Fibroblast of pulmonary artery (primary cell): ENCODE data around the gene SLC25A26.

Experiments
- DNase-seq: peaks from one replicate; pipeline ENCODE4 v3.0.0-alpha.2; 2010; ENCODE audit warnings: low read depth
- H3K4me3 ChIP-seq: replicated peaks from 2 replicates; pipeline ENCODE4 v1.5.1; 2011; ENCODE audit warnings: low read depth, mild to moderate bottlenecking, control low read depth, low read length, moderate library complexity
- CTCF ChIP-seq: IDR thresholded peaks from 2 replicates; pipeline ENCODE4 v1.5.1; 2011; ENCODE audit warnings: mild to moderate bottlenecking, control low read depth, low read length, inconsistent platforms; ENCODE audit errors: missing control alignments

Gene SLC25A26

GRCh38 chr3:66314455-66314854 lies 93.7 kb downstream of the SLC25A26 start:
- TF ChIP-seq CTCF: no peak
- DNase-seq: peak; percentile 11

GRCh38 chr3:66317750-66318376 lies 97.1 kb downstream of the SLC25A26 start:
- DNase-seq: no peak
- no peak overlapping the region for H3K4me3 ChIP-seq
- no peak for TF ChIP-seq CTCF

More at GRCh38 chr3:66314455-66314854, 93.7 kb downstream of the SLC25A26 start:
- no peak overlapping the region for H3K4me3 ChIP-seq

- TF ChIP-seq CTCF: no peak
- DNase-seq: no peak
- no peak overlapping the region for H3K4me3 ChIP-seq
Observed at GRCh38 chr3:66320390-66320789, 99.6 kb downstream of the SLC25A26 start.

GRCh38 chr3:66322436-66322835 lies 101.6 kb downstream of the SLC25A26 start:
- no peak for DNase-seq
- TF ChIP-seq CTCF: no peak
- H3K4me3 ChIP-seq: no peak overlapping the region

GRCh38 chr3:66326340-66326739 lies 105.5 kb downstream of the SLC25A26 start:
- no peak overlapping the region for H3K4me3 ChIP-seq
- DNase-seq: no peak
- TF ChIP-seq CTCF: no peak

GRCh38 chr3:66335671-66336070 lies 114.9 kb downstream of the SLC25A26 start:
- DNase-seq: no peak
- TF ChIP-seq CTCF: no peak
- no peak overlapping the region for H3K4me3 ChIP-seq

- peak; percentile 69 for DNase-seq
- peak overlapping the region; percentile 4 for H3K4me3 ChIP-seq
- no peak for TF ChIP-seq CTCF
Observed at GRCh38 chr3:66336333-66336766, 115.5 kb downstream of the SLC25A26 start.
